MCF 10A (cell line): ENCODE data around the gene RALGAPA1. TPM values are rescaled to one million over a fixed set of nuclear protein-coding genes. Genes with fewer than 3 reads are reported as not detected.

Source experiments
- BruUV-seq: library from RNA; stranded (reverse); fragments of 400-500 nt; replicated peaks from 2 replicates; lab custom pipeline; 2021; lab: Mats Ljungman, UMichigan
- CTCF ChIA-PET: fragments of 300-600 bp; sonication (Branson Sonifier 250); formaldehyde crosslinking; extraction: SDS; loops from one replicate; lab custom pipeline; 2021; ENCODE audit warnings: antibody characterized with exemption, inconsistent platforms; lab: Yijun Ruan, JAX
- POLR2A ChIA-PET: fragments of 300-600, 350-650 bp; sonication (Branson Sonifier 250); formaldehyde crosslinking; extraction: SDS; loops from one replicate; lab custom pipeline; 2020; ENCODE audit warnings: antibody characterized with exemption, inconsistent platforms; lab: Yijun Ruan, JAX
- DNase-seq: peaks from one replicate; pipeline ENCODE4 v3.0.0-alpha.2; 2018; ENCODE audit not compliant: unreplicated experiment
- H3K27ac Mint-ChIP-seq: one replicate; pipeline ENCODE4 v1.8.0; 2022; ENCODE audit warnings: mild to moderate bottlenecking, low read depth, mixed read lengths; ENCODE audit not compliant: unreplicated experiment
- H3K27me3 Mint-ChIP-seq: one replicate; pipeline ENCODE4 v1.8.0; 2022; ENCODE audit warnings: mixed read lengths; ENCODE audit not compliant: insufficient read depth, unreplicated experiment
- H3K36me3 Mint-ChIP-seq: one replicate; pipeline ENCODE4 v1.8.0; 2022; ENCODE audit warnings: mild to moderate bottlenecking, moderate library complexity, mixed read lengths; ENCODE audit not compliant: insufficient read depth, unreplicated experiment
- H3K4me1 Mint-ChIP-seq: one replicate; pipeline ENCODE4 v1.8.0; 2022; ENCODE audit warnings: mixed read lengths; ENCODE audit not compliant: insufficient read depth, unreplicated experiment
- H3K4me3 Mint-ChIP-seq: one replicate; pipeline ENCODE4 v1.8.0; 2022; ENCODE audit warnings: mild to moderate bottlenecking, moderate library complexity, mixed read lengths; ENCODE audit not compliant: unreplicated experiment
- H3K9me3 Mint-ChIP-seq: one replicate; pipeline ENCODE4 v1.8.0; 2022; ENCODE audit warnings: mixed read lengths; ENCODE audit not compliant: unreplicated experiment
- intact Hi-C: fragments of 100-400 bp; cut with micrococcal nuclease; formaldehyde crosslinking; loops from 2 replicates; pipeline ENCODE4 v1.14.1; 2022
- total RNA-seq: library from RNA; stranded (reverse); gene quantifications from 2 replicates; pipeline ENCODE4 v1.2.3, GENCODE V29; 2022
- TF ChIP-seq, protein P1 (sequence below): fragments of 200-600 bp; IDR thresholded peaks from one replicate; pipeline ENCODE4 v1.8.0; 2022; ENCODE audit warnings: antibody characterized with exemption, mild to moderate bottlenecking; ENCODE audit not compliant: unreplicated experiment

The RALGAPA1 gene
- total RNA-seq, 1 experiment from 2014 or later = 52.3 TPM

DNA sequence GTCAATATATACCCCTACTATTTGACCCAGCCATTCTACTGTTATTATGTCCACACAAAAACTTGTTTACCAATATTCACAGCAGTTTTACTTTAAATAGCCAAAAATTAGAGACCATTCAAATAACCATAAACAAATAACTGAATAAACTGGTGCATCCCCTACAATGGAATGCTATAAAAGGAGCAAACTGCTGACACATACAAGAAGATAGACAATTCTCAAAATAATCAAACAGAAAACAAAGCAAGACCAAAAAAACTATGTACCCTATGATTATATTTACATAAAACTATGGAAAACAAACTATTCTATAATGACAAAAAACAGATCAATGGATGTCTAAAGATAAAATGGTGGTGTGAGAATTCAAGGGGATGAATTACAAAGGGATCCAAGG lies 54.4 kb downstream of the RALGAPA1 start:
- Mint-ChIP-seq H3K9me3 (no peaks in the 10 kb centered on the region), H3K4me3 (no peak overlapping the region), H3K4me1 (no peaks in the 10 kb centered on the region), H3K36me3 (peaks cover 72% of the 10 kb centered on the region), H3K27ac (no peak overlapping the region), H3K27me3 (no peaks in the 10 kb centered on the region)
- DNase-seq = no peak
- ChIA-PET POLR2A (no interaction called here), CTCF (interaction anchor here (1.2 kb wide), 1 partner anchor 69 kb away, joined by 4 read pairs; no protein-coding TSS in a partner anchor)
- TF ChIP-seq, protein P1, sequence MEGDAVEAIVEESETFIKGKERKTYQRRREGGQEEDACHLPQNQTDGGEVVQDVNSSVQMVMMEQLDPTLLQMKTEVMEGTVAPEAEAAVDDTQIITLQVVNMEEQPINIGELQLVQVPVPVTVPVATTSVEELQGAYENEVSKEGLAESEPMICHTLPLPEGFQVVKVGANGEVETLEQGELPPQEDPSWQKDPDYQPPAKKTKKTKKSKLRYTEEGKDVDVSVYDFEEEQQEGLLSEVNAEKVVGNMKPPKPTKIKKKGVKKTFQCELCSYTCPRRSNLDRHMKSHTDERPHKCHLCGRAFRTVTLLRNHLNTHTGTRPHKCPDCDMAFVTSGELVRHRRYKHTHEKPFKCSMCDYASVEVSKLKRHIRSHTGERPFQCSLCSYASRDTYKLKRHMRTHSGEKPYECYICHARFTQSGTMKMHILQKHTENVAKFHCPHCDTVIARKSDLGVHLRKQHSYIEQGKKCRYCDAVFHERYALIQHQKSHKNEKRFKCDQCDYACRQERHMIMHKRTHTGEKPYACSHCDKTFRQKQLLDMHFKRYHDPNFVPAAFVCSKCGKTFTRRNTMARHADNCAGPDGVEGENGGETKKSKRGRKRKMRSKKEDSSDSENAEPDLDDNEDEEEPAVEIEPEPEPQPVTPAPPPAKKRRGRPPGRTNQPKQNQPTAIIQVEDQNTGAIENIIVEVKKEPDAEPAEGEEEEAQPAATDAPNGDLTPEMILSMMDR = no peak
- intact Hi-C loops = no loop called here
- no TSS peak for BruUV-seq

DNA sequence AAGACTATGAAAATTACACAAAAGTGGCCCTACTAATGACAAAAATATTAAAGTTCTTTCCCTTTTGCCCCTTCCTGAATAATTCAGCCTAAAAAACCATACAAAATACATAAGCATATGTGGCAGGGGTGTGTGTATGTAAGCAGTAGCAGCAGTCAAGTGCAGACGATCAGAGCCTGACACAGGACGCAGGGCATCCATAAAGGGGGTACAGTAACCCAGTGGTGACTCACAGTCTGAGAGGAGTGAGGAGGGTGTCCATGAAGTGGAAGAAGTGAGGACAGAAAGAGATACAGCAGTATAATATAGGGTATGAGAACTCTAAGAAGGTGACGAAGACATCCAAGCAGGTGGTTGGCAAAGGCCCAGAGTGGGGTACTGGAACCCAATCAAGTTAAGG lies 56.7 kb downstream of the RALGAPA1 start:
- Mint-ChIP-seq H3K27me3 (no peaks in the 10 kb centered on the region), H3K36me3 (peaks cover 68% of the 10 kb centered on the region), H3K4me3 (no peak overlapping the region), H3K4me1 (no peaks in the 10 kb centered on the region), H3K9me3 (no peaks in the 10 kb centered on the region), H3K27ac (no peak overlapping the region)
- no TSS peak for BruUV-seq
- CTCF ChIA-PET = no interaction called here
- intact Hi-C loops = no loop called here
- TF ChIP-seq, protein P1 = no peak
- POLR2A ChIA-PET = no interaction called here
- no peak for DNase-seq

DNA sequence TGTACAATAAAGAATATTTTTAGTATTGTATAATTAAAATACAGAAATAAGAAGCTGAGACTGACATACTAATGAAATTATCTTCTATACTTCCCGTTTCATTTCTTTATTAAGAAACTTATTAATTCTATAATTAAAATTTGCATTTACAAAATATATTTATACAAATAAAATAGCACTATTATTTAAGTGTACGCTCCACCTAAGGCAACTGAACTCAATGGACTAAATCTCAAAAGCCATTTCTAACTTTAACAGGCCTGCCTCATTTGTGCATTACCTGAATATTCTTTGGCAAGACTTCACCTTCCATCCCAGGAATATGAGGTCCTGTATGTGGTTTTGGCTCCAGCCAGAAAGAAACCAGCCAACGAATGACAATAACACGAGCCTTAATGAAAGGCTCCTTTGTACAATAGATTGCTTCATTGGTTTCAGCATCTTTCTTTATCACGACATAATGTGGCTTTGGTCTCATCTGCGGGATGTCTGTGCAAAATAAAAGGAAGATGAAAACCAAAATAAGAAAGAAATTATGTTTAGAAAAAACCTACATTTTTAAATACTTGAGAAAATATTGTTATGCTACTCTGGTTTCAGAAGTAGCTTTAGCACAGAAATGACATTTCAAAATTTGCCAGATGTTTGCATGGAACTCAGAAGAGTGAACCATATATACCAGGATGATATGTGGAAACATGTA lies 58.7 kb downstream of the RALGAPA1 start:
- Mint-ChIP-seq H3K27ac (no peak overlapping the region), H3K4me3 (no peak overlapping the region), H3K36me3 (peaks cover 71% of the 10 kb centered on the region), H3K27me3 (no peaks in the 10 kb centered on the region), H3K9me3 (no peaks in the 10 kb centered on the region), H3K4me1 (no peaks in the 10 kb centered on the region)
- DNase-seq = no peak
- TF ChIP-seq, protein P1 = no peak
- intact Hi-C loops = no loop called here
- BruUV-seq = no TSS peak
- ChIA-PET POLR2A (no interaction called here), CTCF (interaction anchor here (1.0 kb wide), 1 partner anchor 71 kb away, joined by 3 read pairs; no protein-coding TSS in a partner anchor)

- H3K4me3 Mint-ChIP-seq = no peak overlapping the region
- TF ChIP-seq, protein P1 = no peak
- intact Hi-C loops = no loop called here
- H3K27me3 Mint-ChIP-seq = no peaks in the 10 kb centered on the region
- DNase-seq = no peak
- H3K36me3 Mint-ChIP-seq = peaks cover 79% of the 10 kb centered on the region
- no peaks in the 10 kb centered on the region for H3K4me1 Mint-ChIP-seq
- no peaks in the 10 kb centered on the region for H3K9me3 Mint-ChIP-seq
- CTCF ChIA-PET = interaction anchor here (0.5 to 1.9 kb wide), 3 partner anchors 59 to 71 kb away, joined by 3 to 10 read pairs (median 3); no protein-coding TSS in a partner anchor
- POLR2A ChIA-PET = interaction anchor here (1.2 kb wide), 1 partner anchor 11 kb away, joined by 3 read pairs; no protein-coding TSS in a partner anchor
- no peak overlapping the region for H3K27ac Mint-ChIP-seq
- BruUV-seq = no TSS peak
Observed at GRCh38 chr14:35747379-35747778, 61.7 kb downstream of the RALGAPA1 start.
